Suprapubic skin (tissue), 4 donors: ENCODE measurements around the gene STN1. TPM values are rescaled to one million over a fixed set of nuclear protein-coding genes. Genes with fewer than 3 reads are reported as not detected.

Experiments used
- DNase-seq, 2 donors: peaks; one replicate each; pipeline ENCODE4 v3.0.0-alpha.2; 2019; ENCODE audit warnings: low spot score in 2 of 2
- H3K27ac ChIP-seq: fragments of 200-600 bp; sonication (generic); one replicate; pipeline ENCODE4 v1.5.1; 2019
- H3K27me3 ChIP-seq: fragments of 200-600 bp; sonication (generic); one replicate; pipeline ENCODE4 v1.5.1; 2019
- H3K36me3 ChIP-seq: fragments of 200-600 bp; sonication (generic); one replicate; pipeline ENCODE4 v1.5.1; 2019
- H3K4me1 ChIP-seq: fragments of 200-600 bp; sonication (generic); one replicate; pipeline ENCODE4 v1.5.1; 2019
- H3K4me3 ChIP-seq: fragments of 200-600 bp; sonication (generic); one replicate; pipeline ENCODE4 v1.5.1; 2019; ENCODE audit warnings: mild to moderate bottlenecking
- H3K9me3 ChIP-seq: fragments of 200-600 bp; sonication (generic); one replicate; pipeline ENCODE4 v1.5.1; 2019
- CTCF ChIP-seq, 2 donors: fragments of 200-600 bp in 1 of 2; fragments of 450-650 bp in 1 of 2; sonication (generic) in 1 of 2; IDR thresholded peaks; one replicate each; pipeline ENCODE4 v1.5.1; 2016 to 2019; ENCODE audit warnings: antibody characterized with exemption in 2 of 2, mild to moderate bottlenecking in 1 of 2, moderate library complexity in 1 of 2
- EP300 ChIP-seq: sonication (generic); formaldehyde crosslinking; IDR thresholded peaks from one replicate; pipeline ENCODE4 v1.6.1; 2017; ENCODE audit warnings: antibody characterized with exemption
- POLR2A ChIP-seq, 2 donors: fragments of 450-650 bp; IDR thresholded peaks; one replicate each; pipeline ENCODE4 v1.6.1; 2017; ENCODE audit warnings: antibody characterized with exemption in 2 of 2, mild to moderate bottlenecking in 2 of 2, moderate library complexity in 2 of 2
- POLR2AphosphoS5 ChIP-seq, 3 donors: sonication (generic); formaldehyde crosslinking; IDR thresholded peaks; one replicate each; pipeline ENCODE4 v1.6.1; 2017; ENCODE audit warnings: antibody characterized with exemption in 3 of 3
- WGBS: methylation state at CpG from one replicate; pipeline ENCODE4 v1.1.5; 2018; 5-methylcytosine and 5-hydroxymethylcytosine counted together
- total RNA-seq, 4 donors: library from RNA; depleted of rRNA; stranded (reverse); fragments of >200 nt; gene quantifications; one replicate each; pipeline ENCODE4 v1.1.0, GENCODE V29; 2016

The STN1 gene
- total RNA-seq, 4 donors from 2014 or later: 13.8 to 24.8 (median 22.9) TPM

- no peaks in the 10 kb centered on the region for H3K9me3 ChIP-seq
- DNase-seq: no peak
- H3K27me3 ChIP-seq: no peaks in the 10 kb centered on the region
- H3K4me3 ChIP-seq: no peak overlapping the region
- H3K27ac ChIP-seq: no peak overlapping the region
- no peak for TF ChIP-seq CTCF (IDR thresholded peaks at IDR 0.05)
- 53% methylated on average over 4 of the region's 4 CpGs for WGBS
- peaks cover 6% of the 10 kb centered on the region for H3K4me1 ChIP-seq
- H3K36me3 ChIP-seq: no peaks in the 10 kb centered on the region
Observed at GRCh38 chr10:103933557-103934121, 15.7 kb upstream of the STN1 start.

GRCh38 chr10:103932971-103933370, 15.0 kb upstream of the STN1 start:
- H3K36me3 ChIP-seq: no peaks in the 10 kb centered on the region
- no peak overlapping the region for H3K4me3 ChIP-seq
- H3K27me3 ChIP-seq: no peaks in the 10 kb centered on the region
- peaks cover 6% of the 10 kb centered on the region for H3K4me1 ChIP-seq
- TF ChIP-seq EP300 (no peak), CTCF (IDR thresholded peaks at IDR 0.05) (no peak), POLR2AphosphoS5 (IDR thresholded peaks at IDR 0.05) (no peak), POLR2A (IDR thresholded peaks at IDR 0.05) (no peak)
- no peaks in the 10 kb centered on the region for H3K9me3 ChIP-seq
- 81% methylated on average over 3 of the region's 3 CpGs for WGBS
- no peak overlapping the region for H3K27ac ChIP-seq
- DNase-seq: no peak

GRCh38 chr10:103932271-103932670, 14.3 kb upstream of the STN1 start:
- WGBS: 96% methylated on average over 7 of the region's 7 CpGs
- peaks cover 6% of the 10 kb centered on the region for H3K4me1 ChIP-seq
- H3K4me3 ChIP-seq: no peak overlapping the region
- no peaks in the 10 kb centered on the region for H3K36me3 ChIP-seq
- TF ChIP-seq EP300: no peak
- TF ChIP-seq CTCF (IDR thresholded peaks at IDR 0.05): no peak
- no peak for TF ChIP-seq POLR2AphosphoS5 (IDR thresholded peaks at IDR 0.05)
- TF ChIP-seq POLR2A (IDR thresholded peaks at IDR 0.05): no peak
- H3K9me3 ChIP-seq: no peaks in the 10 kb centered on the region
- no peaks in the 10 kb centered on the region for H3K27me3 ChIP-seq
- H3K27ac ChIP-seq: no peak overlapping the region
- DNase-seq: no peak

- no peak for DNase-seq
- Histone ChIP-seq H3K9me3 (no peaks in the 10 kb centered on the region), H3K4me3 (no peak overlapping the region), H3K4me1 (peaks cover 6% of the 10 kb centered on the region), H3K36me3 (no peaks in the 10 kb centered on the region), H3K27me3 (no peaks in the 10 kb centered on the region), H3K27ac (no peak overlapping the region)
- no peak for TF ChIP-seq POLR2A (IDR thresholded peaks at IDR 0.05)
- no peak for TF ChIP-seq EP300
- no peak for TF ChIP-seq POLR2AphosphoS5 (IDR thresholded peaks at IDR 0.05)
- TF ChIP-seq CTCF (IDR thresholded peaks at IDR 0.05): no peak
- WGBS: 100% methylated on average over 2 of the region's 2 CpGs
Observed at GRCh38 chr10:103931603-103932002, 13.6 kb upstream of the STN1 start.

- peaks cover 6% of the 10 kb centered on the region for H3K4me1 ChIP-seq
- WGBS: 73% methylated on average over 6 of the region's 6 CpGs
- H3K27me3 ChIP-seq: no peaks in the 10 kb centered on the region
- no peaks in the 10 kb centered on the region for H3K36me3 ChIP-seq
- no peaks in the 10 kb centered on the region for H3K9me3 ChIP-seq
- no peak for DNase-seq
- H3K27ac ChIP-seq: no peak overlapping the region
- TF ChIP-seq POLR2A (IDR thresholded peaks at IDR 0.05): no peak
- no peak for TF ChIP-seq EP300
- TF ChIP-seq POLR2AphosphoS5 (IDR thresholded peaks at IDR 0.05): no peak
- TF ChIP-seq CTCF (IDR thresholded peaks at IDR 0.05): no peak
- no peak overlapping the region for H3K4me3 ChIP-seq
Observed at GRCh38 chr10:103930881-103931280, 12.9 kb upstream of the STN1 start.
